Activated CD8-positive, alpha-beta T cell treated with anti-CD3 and anti-CD28 coated beads, Interleukin-2, amount 10 ng/mL, durations not matched to agents 7 days and 5 days (primary cell): Measurements from ENCODE around the gene RASGEF1C. TPM values are rescaled to one million over a fixed set of nuclear protein-coding genes. Genes with fewer than 3 reads are reported as not detected.

Source experiments
- ATAC-seq: fragments of 150-1000 bp; cut with Tn5 transposase; one replicate; pipeline ENCODE4 v1.10.0; 2021; ENCODE audit warnings: moderate library complexity
- CTCF ChIA-PET: fragments of 350-600 bp; sonication (Branson Sonifier 250); formaldehyde crosslinking; loops from one replicate; lab custom pipeline; 2021; ENCODE audit warnings: antibody characterized with exemption; lab: Charles Lee
- POLR2A ChIA-PET: fragments of 350-600 bp; sonication (Branson Sonifier 250); formaldehyde crosslinking; loops from one replicate; lab custom pipeline; 2021; ENCODE audit warnings: antibody characterized with exemption; lab: Charles Lee
- DNase-seq: peaks from one replicate; pipeline ENCODE4 v3.0.0-alpha.2; 2020
- H3K27ac Mint-ChIP-seq: one replicate; pipeline ENCODE4 v1.8.0; 2021; ENCODE audit warnings: mild to moderate bottlenecking, mixed read lengths
- H3K27me3 Mint-ChIP-seq: one replicate; pipeline ENCODE4 v1.8.0; 2021; ENCODE audit warnings: low read depth, mixed read lengths
- H3K36me3 Mint-ChIP-seq: one replicate; pipeline ENCODE4 v1.8.0; 2021; ENCODE audit warnings: low read depth, mixed read lengths
- H3K4me1 Mint-ChIP-seq: one replicate; pipeline ENCODE4 v1.8.0; 2021; ENCODE audit warnings: low read depth, mixed read lengths
- H3K4me3 Mint-ChIP-seq: one replicate; pipeline ENCODE4 v1.8.0; 2021; ENCODE audit warnings: mild to moderate bottlenecking, mixed read lengths
- H3K9me3 Mint-ChIP-seq: one replicate; pipeline ENCODE4 v1.8.0; 2022; ENCODE audit warnings: mixed read lengths; ENCODE audit not compliant: insufficient read depth
- total RNA-seq, 2 experiments: library from RNA; stranded (reverse); gene quantifications; one replicate each; pipeline ENCODE4 v1.2.3, GENCODE V29; 2021

RASGEF1C gene
- total RNA-seq, 2 experiments from 2014 or later: not detected

GRCh38 chr5:180135967-180136629, 72.9 kb downstream of the RASGEF1C start:
- Mint-ChIP-seq H3K27ac (no peak overlapping the region), H3K4me1 (peaks cover 10% of the 10 kb centered on the region), H3K36me3 (no peaks in the 10 kb centered on the region), H3K9me3 (no peaks in the 10 kb centered on the region), H3K4me3 (no peak overlapping the region), H3K27me3 (no peaks in the 10 kb centered on the region)
- POLR2A ChIA-PET: no interaction called here
- DNase-seq: no peak
- no peak for ATAC-seq
- CTCF ChIA-PET: interaction anchor here (1.0 kb wide), 1 partner anchor 180 kb away, joined by 4 read pairs; no protein-coding TSS in a partner anchor

- no peaks in the 10 kb centered on the region for H3K9me3 Mint-ChIP-seq
- H3K27ac Mint-ChIP-seq: peak overlapping the region; percentile 60
These were observed 73.7 kb downstream of the RASGEF1C start for GRCh38 chr5:180135128-180135955.

GRCh38 chr5:180133971-180134508, 75.0 kb downstream of the RASGEF1C start:
- H3K4me1 Mint-ChIP-seq: peaks cover 10% of the 10 kb centered on the region
- no peak overlapping the region for H3K27ac Mint-ChIP-seq
- ATAC-seq (no peak), DNase-seq (peak; percentile 8)
- no peaks in the 10 kb centered on the region for H3K36me3 Mint-ChIP-seq
- ChIA-PET POLR2A (no interaction called here), CTCF (no interaction called here)
- H3K27me3 Mint-ChIP-seq: no peaks in the 10 kb centered on the region
- H3K9me3 Mint-ChIP-seq: no peaks in the 10 kb centered on the region
- H3K4me3 Mint-ChIP-seq: no peak overlapping the region

More at GRCh38 chr5:180135128-180135955, 73.7 kb downstream of the RASGEF1C start:
- ChIA-PET POLR2A (no interaction called here), CTCF (interaction anchor here (1.0 kb wide), 1 partner anchor 180 kb away, joined by 4 read pairs; no protein-coding TSS in a partner anchor)
- H3K36me3 Mint-ChIP-seq: no peaks in the 10 kb centered on the region
- peaks cover 10% of the 10 kb centered on the region for H3K4me1 Mint-ChIP-seq
- H3K4me3 Mint-ChIP-seq: no peak overlapping the region
- DNase-seq (peak; percentile 57), ATAC-seq (peak; percentile 74)
- H3K27me3 Mint-ChIP-seq: no peaks in the 10 kb centered on the region

GRCh38 chr5:180133551-180133950, 75.5 kb downstream of the RASGEF1C start:
- no peak overlapping the region for H3K4me3 Mint-ChIP-seq
- H3K4me1 Mint-ChIP-seq: peaks cover 10% of the 10 kb centered on the region
- no peaks in the 10 kb centered on the region for H3K36me3 Mint-ChIP-seq
- ChIA-PET POLR2A (no interaction called here), CTCF (no interaction called here)
- H3K9me3 Mint-ChIP-seq: no peaks in the 10 kb centered on the region
- H3K27ac Mint-ChIP-seq: no peak overlapping the region
- ATAC-seq (no peak), DNase-seq (no peak)
- no peaks in the 10 kb centered on the region for H3K27me3 Mint-ChIP-seq

GRCh38 chr5:180133060-180133459, 76.0 kb downstream of the RASGEF1C start:
- ChIA-PET CTCF (no interaction called here), POLR2A (no interaction called here)
- DNase-seq (no peak), ATAC-seq (no peak)
- H3K9me3 Mint-ChIP-seq: no peaks in the 10 kb centered on the region
- H3K36me3 Mint-ChIP-seq: no peaks in the 10 kb centered on the region
- no peaks in the 10 kb centered on the region for H3K27me3 Mint-ChIP-seq
- H3K4me1 Mint-ChIP-seq: peaks cover 10% of the 10 kb centered on the region
- no peak overlapping the region for H3K4me3 Mint-ChIP-seq
- no peak overlapping the region for H3K27ac Mint-ChIP-seq

- no peaks in the 10 kb centered on the region for H3K27me3 Mint-ChIP-seq
- no peaks in the 10 kb centered on the region for H3K9me3 Mint-ChIP-seq
- H3K27ac Mint-ChIP-seq: no peak overlapping the region
- ChIA-PET POLR2A (interaction anchor here (0.5 kb wide), 1 partner anchor 309 kb away, joined by 3 read pairs; no protein-coding TSS in a partner anchor), CTCF (no interaction called here)
- no peaks in the 10 kb centered on the region for H3K36me3 Mint-ChIP-seq
- ATAC-seq (no peak), DNase-seq (peak; percentile 15)
- no peak overlapping the region for H3K4me3 Mint-ChIP-seq
- H3K4me1 Mint-ChIP-seq: peaks cover 13% of the 10 kb centered on the region
These were observed 77.9 kb downstream of the RASGEF1C start for GRCh38 chr5:180130876-180131740.

GRCh38 chr5:180130291-180130869, 78.6 kb downstream of the RASGEF1C start:
- Mint-ChIP-seq H3K4me1 (peaks cover 10% of the 10 kb centered on the region), H3K27ac (no peak overlapping the region), H3K4me3 (no peak overlapping the region), H3K36me3 (no peaks in the 10 kb centered on the region), H3K9me3 (no peaks in the 10 kb centered on the region), H3K27me3 (no peaks in the 10 kb centered on the region)
- DNase-seq: peak; percentile 13
- ATAC-seq: no peak
- CTCF ChIA-PET: no interaction called here
- POLR2A ChIA-PET: no interaction called here

GRCh38 chr5:180129291-180130190, 79.5 kb downstream of the RASGEF1C start:
- DNase-seq (no peak), ATAC-seq (no peak)
- Mint-ChIP-seq H3K4me1 (peaks cover 3% of the 10 kb centered on the region), H3K9me3 (no peaks in the 10 kb centered on the region), H3K27me3 (no peaks in the 10 kb centered on the region), H3K36me3 (no peaks in the 10 kb centered on the region), H3K4me3 (no peak overlapping the region), H3K27ac (no peak overlapping the region)
- CTCF ChIA-PET: no interaction called here
- POLR2A ChIA-PET: no interaction called here

- no peak overlapping the region for H3K27ac Mint-ChIP-seq
- CTCF ChIA-PET: interaction anchor here (1.5 kb wide), 1 partner anchor 200 kb away, joined by 3 read pairs; no protein-coding TSS in a partner anchor
- peaks cover 3% of the 10 kb centered on the region for H3K4me1 Mint-ChIP-seq
- no peaks in the 10 kb centered on the region for H3K9me3 Mint-ChIP-seq
- ATAC-seq (no peak), DNase-seq (no peak)
- H3K27me3 Mint-ChIP-seq: peaks cover 2% of the 10 kb centered on the region
- POLR2A ChIA-PET: no interaction called here
- no peaks in the 10 kb centered on the region for H3K36me3 Mint-ChIP-seq
- no peak overlapping the region for H3K4me3 Mint-ChIP-seq
These were observed 80.2 kb downstream of the RASGEF1C start for GRCh38 chr5:180128671-180129261.
